IPS DF 19.7 (cell line): Measurements from ENCODE around the gene NUDT14.

Experiments
- DNase-seq: peaks from one replicate; pipeline ENCODE4 v3.0.0-alpha.2; 2013; ENCODE audit warnings: low read depth, low spot score

Gene NUDT14

DNA sequence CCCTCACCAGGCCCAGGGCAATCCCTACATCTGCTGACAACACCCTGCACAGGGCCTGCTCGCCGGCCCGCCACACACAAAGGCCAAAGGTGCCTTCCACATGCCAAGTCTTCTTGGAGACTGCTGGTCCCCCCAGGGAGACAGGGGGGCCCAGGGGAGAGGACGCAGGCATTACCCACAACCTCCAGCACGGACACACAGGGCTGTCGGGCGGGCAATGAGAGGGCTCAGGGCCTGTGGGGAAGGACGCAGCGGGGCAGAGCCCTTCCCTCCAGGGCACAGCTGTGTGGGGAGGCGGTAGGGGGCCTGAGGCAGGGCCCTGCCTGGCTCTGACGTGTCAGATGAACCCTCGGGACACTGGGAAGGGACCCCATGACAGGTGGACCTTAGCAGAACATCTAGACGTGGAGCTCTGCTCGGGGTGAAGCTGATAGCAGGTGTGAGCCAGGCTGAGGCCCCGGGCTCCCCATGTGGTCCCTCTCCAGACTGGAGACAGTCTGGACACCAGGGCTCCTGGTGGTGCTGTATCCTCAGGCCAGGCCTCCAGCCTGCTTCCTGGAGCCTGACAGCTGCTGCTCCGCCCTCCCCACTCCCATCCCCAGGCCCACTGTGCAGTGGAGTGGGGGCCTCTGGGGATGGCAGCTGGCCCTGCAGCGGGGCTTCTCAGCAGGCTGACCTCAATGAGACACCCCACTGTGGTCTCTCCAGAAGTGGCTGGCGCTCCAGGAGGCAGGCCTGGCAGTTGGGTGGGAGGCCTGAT, 31.6 kb upstream of the NUDT14 start:
- no peak for DNase-seq

DNA sequence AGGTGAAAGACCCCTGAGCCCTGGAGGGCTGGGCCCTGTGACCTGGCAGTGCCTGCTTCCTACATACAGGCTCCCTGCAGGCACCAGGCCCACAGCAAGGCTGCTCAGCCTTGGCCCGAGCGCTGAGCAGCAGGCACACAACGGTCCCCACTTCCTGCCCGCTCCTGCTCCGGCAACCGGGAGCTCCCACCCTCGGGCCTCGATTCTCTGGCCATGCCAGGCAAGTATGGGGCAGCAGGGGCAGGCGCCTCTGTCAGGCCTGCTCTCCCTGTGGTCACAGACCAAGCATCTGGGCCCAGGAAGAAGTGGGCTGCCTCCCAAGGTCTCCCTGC, 30.6 kb upstream of the NUDT14 start:
- no peak for DNase-seq

DNA sequence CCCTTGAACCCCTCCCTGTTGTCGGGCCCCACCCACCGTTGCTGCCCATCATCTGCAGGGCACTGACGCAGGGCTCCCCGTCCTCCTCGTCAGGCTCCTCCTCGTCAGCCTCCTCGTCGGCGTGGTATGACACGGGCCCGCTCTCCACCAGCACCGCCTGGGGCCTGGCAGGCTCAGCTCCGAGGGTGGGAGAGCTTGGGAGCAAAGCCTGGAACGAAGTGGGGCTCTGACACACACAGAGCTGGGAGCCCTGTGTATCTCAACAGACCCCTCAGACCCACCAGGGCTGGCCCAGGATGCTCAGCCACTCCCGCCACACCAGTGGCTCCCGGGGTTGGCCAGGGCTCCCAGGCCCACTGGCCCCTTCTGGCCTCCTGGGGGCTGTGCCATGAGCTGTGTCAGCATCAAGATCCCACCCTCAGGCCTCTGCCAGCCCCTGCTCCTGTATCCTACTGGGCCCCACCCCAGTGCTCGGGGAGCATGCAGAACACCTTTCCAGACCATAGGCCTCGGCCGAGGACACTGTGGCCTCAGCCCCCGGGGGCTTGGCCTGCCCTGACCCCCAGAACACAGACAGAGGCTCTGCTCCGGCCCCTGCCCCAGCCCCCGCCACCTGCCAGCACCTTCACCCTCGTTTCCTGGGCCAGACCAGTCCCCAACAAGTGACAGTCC, 30.1 kb upstream of the NUDT14 start:
- no peak for DNase-seq

DNA sequence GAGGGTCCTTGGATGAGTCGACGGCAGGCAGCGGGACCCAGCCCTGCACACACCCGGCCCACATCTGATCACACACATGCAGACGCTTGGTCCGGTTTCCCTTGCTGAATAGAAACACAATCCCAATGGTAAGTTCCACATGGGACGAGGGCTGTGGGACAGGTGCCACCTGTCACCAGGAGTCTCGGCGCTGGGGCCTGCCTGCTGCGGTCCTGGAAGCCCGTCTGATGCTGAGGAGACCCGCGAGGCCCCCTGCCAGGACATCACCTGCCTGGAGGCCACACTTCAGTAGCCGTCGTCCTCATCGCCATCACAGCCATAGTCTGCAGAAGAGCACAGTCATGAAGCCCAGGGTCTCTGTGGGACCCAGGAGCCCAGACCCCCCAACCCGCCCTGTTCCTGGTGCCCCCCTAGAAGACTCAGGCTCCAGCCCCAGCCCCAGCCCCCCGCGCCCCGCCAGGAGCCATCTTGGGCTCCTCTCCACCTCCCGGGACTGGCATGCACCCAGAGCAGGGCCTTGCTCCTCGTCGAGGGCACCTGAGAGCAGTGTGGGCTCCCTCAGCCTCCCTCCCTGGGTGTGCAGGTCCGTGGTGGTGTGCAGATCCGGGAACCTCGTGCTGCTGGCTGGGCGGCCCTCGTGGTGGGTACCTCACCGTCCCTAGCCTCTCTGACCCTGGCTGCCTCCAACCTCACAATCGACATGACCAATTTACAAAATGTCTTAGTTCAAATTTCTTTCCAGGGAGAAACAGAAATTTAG, 29.3 kb upstream of the NUDT14 start:
- no peak for DNase-seq

DNA sequence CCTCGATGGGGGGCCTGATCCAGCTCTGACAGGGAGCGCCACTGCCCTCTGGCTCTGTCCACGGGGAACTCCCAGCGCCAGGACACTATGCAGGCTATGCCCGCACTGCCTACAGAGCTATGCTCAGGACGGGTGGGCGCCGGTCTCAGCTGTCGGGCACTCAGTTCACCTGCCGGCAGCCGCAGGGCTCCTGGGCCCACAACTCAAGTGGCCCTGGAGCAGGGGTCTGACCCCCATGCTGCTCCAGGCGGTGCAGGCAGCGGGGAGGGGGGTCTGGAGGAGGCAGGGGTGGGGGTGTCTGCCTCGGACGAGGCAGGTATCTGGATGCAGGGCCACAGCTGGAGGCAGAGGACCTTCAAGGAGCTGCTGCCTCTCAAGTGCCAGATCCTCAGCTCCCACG, 28.5 kb upstream of the NUDT14 start:
- no peak for DNase-seq

DNA sequence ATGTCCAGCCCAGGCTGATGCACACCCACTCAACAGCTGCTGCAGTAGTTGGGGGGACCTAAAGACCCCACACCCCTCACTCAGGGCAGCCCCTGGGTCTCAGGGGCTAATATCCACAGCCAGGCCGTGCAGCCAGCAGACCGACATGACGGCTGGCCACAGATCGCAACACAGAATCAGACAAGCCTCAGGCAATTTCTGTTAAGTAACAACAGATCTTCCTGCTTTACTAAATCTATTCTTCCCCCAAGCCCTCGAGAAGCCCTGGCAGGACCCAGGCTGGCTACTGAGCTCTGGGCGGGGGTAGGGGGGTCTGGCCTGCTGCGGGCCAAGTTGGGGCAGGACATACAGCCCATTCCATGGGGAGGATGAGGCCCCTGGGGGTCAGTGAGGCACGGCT, 28.0 kb upstream of the NUDT14 start:
- DNase-seq = no peak

DNA sequence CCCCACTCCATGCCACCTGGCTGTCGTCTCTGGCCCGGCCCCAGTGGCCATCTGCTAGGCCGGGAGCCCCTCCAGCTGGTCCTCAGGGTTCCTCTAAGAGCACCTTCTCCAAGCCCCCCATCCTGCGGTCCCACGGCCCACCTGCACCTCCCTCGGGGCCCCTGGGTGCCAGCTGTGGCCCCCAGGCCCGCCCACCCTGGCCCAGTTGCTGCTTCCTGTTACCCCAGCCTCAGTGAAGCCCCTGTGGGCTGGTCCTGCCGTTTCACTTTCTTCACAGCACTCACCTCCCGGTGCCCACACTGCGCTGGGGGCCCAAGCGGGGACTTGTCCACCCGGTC, 27.6 kb upstream of the NUDT14 start:
- DNase-seq = no peak

DNA sequence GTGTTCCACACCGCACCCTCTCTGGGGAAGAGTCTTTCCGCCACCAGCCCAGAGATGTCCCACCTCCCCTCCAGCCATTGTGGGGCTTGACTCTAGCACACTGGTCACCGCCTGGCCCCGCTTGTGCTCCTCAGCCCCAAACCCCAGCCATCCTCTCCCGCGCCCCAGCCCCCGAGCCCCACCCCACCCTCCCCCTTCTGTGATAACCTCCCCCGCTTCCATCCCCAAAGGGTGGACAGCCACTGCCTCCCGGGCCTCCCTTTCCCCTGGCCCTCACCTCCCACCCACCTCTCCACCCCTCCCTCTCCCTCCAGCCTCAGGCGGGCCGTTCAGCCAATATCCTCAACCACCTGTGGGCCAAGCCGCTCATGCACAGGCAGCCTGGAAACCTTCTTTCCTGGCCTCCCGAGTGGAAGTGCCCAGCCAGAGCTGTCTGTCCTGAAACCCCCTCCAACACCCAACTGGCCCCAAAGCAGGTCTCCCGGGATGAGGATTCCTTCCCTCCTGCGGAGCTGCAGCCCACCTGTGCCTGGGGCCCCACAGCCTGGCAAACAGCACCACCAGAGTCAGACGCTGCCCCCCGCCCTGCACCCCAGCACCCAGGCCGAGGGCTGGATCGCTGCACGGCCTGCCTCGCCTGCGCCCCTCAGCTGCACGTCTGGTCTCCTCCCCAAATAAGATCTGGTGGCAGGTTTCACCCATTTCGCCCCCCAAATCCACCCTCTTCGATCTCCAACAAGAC, 27.1 kb upstream of the NUDT14 start:
- DNase-seq = no peak

DNA sequence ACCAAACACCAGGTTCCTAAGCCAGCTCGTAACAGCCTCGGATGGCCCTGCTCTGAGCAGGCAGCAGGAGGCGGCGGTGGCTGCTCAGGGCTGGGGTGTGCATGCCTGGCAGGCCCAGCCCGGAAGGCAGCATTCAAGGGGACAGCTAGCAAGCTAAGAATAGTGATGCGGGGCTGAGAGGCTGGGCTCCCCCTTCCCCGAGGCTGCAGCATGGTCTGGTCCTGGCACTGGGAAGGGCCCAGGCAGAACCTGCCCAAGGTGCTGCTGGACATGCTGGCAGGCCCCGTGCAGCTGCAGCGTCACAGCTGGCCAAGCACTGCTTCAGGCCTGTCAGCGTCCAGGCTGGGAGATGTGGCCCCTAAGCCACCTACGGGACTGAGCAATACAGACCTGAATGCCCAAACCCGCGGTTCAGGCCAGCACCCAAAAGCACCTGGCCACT, 26.4 kb upstream of the NUDT14 start:
- no peak for DNase-seq

DNA sequence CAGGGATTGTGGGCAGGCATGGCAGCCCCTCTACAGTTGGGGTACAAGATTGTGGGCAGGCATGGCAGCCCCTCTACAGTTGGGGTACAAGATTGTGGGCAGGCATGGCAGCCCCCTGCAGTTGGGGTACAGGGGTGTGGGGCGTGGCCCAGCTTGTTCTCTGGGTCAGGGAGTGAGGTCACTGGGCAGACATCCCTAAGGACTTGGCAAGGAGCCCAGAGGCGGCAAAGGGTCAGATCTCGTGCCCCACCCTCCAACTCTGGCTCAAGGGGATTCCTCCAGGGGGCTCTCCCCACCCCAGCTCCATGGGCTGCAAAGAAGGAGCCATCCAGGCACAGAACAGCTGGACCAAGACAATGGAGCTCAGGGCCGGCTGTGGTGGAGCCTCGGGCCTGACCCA, 25.8 kb upstream of the NUDT14 start:
- DNase-seq = no peak

DNA sequence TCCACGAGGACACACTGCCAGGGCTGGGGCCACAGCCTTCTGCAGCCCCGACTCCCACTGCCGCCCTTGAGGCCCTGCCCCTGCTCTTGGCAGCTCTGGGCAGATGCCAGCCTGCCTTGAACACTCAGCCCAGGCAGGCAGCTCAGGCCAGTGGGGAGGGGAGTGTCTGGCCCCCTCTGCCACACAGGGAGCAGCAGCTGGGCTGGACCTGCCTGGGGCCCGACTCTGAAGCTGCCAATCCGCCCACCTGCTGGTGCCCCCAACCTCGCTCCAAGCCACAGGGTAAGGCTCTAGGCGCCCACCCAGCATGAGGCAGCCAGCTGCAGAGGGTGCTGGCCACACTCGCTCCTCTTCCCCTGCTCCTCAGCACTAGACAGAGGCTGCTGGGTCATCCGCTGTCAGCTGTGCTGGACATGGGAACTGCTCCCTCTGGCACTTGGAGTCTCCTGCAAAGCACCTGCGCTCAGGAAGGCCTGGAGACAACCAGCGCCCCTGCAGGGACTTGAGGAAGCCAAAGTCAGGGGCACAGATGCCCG, 24.6 kb upstream of the NUDT14 start:
- DNase-seq = no peak

DNA sequence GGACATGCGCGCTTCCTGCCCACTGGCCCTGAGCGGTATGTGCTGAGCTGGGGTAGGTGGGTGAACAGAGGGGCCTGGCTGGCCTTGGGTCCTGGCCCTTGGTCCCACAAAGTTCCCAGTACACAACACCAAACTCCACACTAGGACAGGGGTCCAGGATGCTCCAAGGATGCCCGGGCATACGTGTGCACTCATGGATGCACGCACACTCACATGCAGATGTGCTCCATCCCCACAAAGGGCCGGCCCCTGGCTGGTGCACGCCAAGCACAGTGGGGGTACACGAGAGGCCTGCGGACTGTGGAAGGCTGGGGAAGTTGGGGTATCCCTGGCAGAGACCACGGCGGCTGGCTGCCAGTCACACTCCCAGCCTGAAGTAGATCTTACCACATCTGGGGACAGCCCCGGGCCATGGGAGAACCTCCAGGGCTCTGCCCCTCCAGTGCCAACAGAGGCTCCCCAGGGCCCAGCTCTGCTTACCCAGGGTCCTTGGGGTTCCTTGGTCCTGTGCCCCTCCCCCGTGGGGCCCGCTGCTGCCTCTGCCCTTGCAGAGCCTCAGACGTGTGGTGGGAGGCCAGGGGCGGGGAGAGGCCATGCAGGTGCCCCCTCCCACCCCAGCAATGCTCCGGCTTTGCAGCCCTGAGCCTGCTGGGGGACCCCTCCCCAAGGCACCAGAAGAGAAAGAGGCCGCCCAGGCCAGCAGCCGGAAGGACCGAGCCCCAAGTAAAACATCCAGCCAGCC, 24.0 kb upstream of the NUDT14 start:
- no peak for DNase-seq

DNA sequence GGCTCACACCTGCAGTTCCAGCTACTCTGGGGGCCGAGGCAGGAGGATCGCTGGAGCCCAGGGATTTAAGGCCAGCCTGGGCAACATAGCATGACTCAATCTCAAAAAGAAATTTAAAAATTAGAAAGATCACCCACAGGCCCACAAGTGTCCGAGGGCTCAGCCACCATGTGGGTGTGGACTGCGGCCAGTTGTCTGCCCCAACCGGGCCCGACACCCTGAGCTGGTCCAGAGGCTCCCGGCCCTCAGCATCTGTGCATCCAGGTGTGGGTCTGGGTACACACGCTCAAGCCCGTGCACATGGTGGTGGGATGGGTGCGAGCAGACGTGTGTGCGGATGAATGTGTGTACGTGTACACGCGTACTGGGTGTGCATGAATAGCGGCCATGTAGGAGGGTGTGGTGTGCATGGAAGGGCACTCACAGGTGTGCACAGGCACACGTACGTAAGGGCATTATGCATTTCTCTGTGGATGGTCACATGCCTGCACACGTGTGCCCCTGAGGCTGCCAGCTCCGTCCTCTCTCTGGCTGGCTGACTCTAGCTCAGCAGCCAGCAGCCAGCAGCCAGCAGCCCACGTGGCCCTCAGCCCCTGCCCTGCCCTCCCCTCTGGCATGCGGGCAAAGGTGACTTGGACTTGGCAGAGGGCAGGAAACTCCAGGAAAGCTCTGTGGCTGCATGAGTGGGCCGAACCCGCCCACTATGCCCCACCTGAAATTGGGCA, 23.3 kb upstream of the NUDT14 start:
- no peak for DNase-seq

DNA sequence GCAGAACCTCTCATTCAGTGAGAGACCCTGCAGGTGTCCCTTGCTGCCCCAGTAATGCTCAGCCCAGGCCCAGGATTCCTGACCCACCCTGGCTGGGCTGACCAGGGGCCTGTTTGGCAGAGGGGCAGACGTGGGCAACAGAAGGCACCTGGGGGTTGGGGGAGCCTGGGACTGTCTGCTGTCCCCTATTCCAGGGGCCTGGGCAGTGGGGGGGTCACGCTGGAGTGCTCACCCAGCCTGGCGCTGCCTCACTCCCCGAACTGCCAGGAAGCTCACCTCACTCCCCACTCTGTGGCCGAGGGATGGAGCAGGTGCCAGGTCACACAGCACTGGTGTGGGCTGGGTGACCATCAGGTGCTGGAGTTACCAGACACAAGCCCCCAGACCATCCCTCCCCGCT, 22.6 kb upstream of the NUDT14 start:
- no peak for DNase-seq

DNA sequence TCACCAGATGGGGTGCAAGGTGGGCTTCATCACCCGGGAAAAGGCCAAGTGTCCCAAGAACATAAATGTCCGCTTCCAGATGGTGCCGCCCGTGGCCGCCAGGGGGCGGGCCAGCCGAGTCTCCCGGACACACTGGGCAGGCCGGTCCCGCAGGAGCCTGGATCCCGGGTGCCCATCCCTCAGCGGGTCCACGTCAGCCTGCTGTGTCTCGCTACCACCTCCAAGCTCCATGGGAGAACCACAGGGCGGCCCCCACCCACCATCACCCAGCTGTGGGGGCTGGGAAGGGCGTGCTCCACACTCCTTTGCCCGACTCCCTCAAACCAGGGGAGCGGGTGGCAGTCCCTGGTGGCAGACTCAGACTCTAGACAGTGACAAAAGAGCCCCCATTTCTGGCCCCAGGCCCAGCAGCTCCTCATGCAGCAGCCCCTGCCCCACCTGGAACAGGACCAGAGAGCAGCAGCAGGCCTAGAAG, 22.0 kb upstream of the NUDT14 start:
- no peak for DNase-seq

DNA sequence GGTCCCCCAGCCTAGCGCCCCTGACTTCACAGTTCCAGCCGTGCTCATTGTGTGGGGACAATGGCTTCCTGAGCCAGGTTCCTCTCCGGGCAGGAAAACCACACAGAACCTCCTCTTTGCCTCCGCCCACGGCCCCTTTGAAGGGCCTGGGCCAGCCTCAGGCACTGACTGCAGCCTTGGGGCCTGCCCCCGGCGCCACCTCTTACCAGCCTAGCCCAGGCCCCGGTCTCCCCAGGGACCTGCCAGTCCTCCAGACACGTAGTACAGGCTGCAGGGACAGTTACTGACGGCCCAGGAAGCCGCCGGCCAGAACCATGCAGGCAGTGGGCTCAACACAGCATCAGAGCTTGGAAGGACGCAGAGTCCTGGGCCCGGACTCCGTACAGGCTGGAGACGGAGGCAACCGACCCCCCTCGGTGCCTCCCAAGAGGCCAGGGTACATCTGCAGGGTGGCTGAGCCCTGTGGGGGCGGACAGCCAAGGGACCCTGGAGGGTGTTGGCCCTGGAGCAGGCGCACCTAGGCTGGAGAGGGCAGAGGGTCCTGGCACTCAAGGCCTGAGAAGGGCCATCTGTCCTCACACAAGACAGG, 20.9 kb upstream of the NUDT14 start:
- DNase-seq = no peak

DNA sequence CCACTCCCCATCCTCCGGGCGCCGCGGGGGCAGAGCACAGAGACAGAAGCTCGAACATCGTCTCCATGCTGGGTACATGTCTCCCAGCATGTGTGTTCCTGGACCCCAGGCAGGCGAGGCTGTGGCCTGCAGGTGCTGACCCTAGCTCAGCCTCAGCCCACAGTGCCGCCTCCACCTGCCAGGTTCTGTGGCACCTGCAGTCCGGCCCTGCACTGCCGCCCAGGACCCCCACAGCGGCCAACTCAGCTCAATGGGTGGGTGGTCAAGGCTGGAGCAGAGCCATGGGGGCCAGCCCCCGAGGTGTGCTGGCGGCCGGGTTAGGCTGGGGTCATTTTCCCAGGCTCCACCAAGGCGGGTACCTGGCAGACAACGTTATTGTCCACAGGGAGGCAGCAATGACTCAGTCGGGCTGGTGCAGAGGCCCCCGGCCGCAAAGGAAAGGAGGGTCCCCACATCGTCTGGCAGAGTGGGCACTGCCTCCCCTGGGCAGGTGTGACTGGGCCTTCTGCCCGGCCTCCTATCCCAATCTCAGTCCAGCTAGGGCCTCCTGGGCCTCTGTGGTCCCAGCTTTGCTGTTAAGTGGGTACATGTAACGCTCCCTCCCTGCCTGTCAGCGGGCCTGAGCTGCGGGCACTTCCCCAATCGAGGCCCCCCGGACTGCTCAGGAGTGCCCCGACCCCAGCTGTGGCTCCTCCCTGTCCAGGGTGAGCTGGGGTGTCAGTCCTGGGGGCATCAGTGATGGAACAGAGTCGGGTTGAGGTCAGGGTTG, 20.2 kb upstream of the NUDT14 start:
- no peak for DNase-seq

DNA sequence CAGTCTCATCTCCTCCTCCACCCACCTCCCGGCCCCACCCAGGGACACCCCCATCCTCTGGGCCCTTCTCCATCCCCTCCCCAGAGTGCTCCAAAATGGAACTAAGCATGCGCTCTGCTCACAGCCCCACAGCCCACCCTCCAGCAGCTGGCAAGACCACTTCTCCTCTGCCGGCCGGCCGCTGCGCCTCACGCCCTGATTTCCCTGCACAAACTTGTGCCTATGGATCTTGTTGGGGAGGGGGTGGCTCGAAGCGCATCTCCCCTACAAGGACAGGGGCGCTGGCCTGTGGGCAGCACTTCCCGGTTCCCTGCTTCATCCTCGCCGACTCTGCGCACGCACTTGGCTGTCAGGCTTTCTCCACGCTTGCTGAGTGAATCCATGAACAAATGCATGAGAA, 19.5 kb upstream of the NUDT14 start:
- DNase-seq = no peak

DNA sequence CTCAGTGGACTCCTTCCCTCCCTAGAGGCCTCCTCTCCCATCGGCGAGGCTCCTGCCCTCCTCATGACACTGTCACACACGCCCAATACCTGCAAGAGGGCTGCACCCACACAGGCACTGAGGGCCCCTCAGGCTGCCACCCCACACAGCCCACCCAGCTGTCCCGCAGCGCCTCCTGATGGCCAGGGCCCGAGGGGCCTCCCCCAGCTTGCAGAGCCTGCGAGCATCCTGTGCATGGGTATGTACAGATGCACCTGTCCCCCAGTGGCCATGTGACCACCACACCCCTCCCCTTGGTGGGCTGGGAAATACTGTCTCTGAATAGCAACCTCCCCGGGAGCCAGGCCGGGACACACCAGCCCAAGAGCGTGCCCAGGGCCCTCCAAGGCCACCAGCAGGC, 19.0 kb upstream of the NUDT14 start:
- no peak for DNase-seq
